Suprapubic skin (tissue), 4 donors: ENCODE results near the gene PKP2. TPM values are rescaled to one million over a fixed set of nuclear protein-coding genes. Genes with fewer than 3 reads are reported as not detected.

Experiments
- DNase-seq, 2 donors: peaks; one replicate each; pipeline ENCODE4 v3.0.0-alpha.2; 2019; ENCODE audit warnings: low spot score in 2 of 2
- H3K27ac ChIP-seq: fragments of 200-600 bp; sonication (generic); one replicate; pipeline ENCODE4 v1.5.1; 2019
- H3K27me3 ChIP-seq: fragments of 200-600 bp; sonication (generic); one replicate; pipeline ENCODE4 v1.5.1; 2019
- H3K36me3 ChIP-seq: fragments of 200-600 bp; sonication (generic); one replicate; pipeline ENCODE4 v1.5.1; 2019
- H3K4me1 ChIP-seq: fragments of 200-600 bp; sonication (generic); one replicate; pipeline ENCODE4 v1.5.1; 2019
- H3K4me3 ChIP-seq: fragments of 200-600 bp; sonication (generic); one replicate; pipeline ENCODE4 v1.5.1; 2019; ENCODE audit warnings: mild to moderate bottlenecking
- H3K9me3 ChIP-seq: fragments of 200-600 bp; sonication (generic); one replicate; pipeline ENCODE4 v1.5.1; 2019
- EP300 ChIP-seq: sonication (generic); formaldehyde crosslinking; IDR thresholded peaks from one replicate; pipeline ENCODE4 v1.6.1; 2017; ENCODE audit warnings: antibody characterized with exemption
- POLR2A ChIP-seq, 2 donors: fragments of 450-650 bp; IDR thresholded peaks; one replicate each; pipeline ENCODE4 v1.6.1; 2017; ENCODE audit warnings: antibody characterized with exemption in 2 of 2, mild to moderate bottlenecking in 2 of 2, moderate library complexity in 2 of 2
- POLR2AphosphoS5 ChIP-seq, 3 donors: sonication (generic); formaldehyde crosslinking; IDR thresholded peaks; one replicate each; pipeline ENCODE4 v1.6.1; 2017; ENCODE audit warnings: antibody characterized with exemption in 3 of 3
- WGBS: methylation state at CpG from one replicate; pipeline ENCODE4 v1.1.5; 2018; 5-methylcytosine and 5-hydroxymethylcytosine counted together
- total RNA-seq, 4 donors: library from RNA; depleted of rRNA; stranded (reverse); fragments of >200 nt; gene quantifications; one replicate each; pipeline ENCODE4 v1.1.0, GENCODE V29; 2016
- TF ChIP-seq, protein P1 (sequence below), 2 donors: fragments of 200-600 bp in 1 of 2; fragments of 450-650 bp in 1 of 2; sonication (generic) in 1 of 2; IDR thresholded peaks; one replicate each; pipeline ENCODE4 v1.5.1; 2016 to 2019; ENCODE audit warnings: antibody characterized with exemption in 2 of 2, mild to moderate bottlenecking in 1 of 2, moderate library complexity in 1 of 2

Gene PKP2
- total RNA-seq, 4 donors from 2014 or later: 5.4 to 16.3 (median 6.0) TPM

DNA sequence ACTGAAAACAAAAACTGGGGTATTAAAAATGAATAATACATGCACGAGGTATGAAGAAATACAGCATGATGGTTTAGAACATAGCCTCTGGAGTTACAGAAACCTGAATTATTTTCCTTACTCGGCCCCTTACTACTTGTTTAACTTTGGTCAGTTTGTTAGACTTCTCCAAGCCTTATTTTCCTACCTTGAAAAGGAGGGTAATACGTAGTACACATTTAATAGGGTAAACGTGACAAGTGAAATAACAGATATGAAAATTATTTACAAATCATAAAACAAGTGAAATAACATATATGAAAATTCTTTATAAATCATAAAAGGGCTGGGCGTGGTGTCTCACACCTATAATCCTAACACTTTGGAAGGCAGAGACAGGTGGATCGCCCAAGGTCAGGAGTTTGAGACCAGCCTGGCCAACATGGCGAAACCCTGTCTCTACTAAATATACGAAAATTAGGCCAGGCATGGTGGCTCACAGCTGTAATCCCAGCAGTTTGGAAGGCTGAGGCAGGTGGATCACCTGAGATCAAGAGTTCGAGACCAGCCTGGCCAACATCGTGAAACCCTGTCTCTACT is 11.4 kb upstream of the PKP2 start:
- WGBS: 86% methylated on average over 10 of the region's 10 CpGs
- Histone ChIP-seq H3K4me3 (no peak overlapping the region), H3K4me1 (no peaks in the 10 kb centered on the region), H3K36me3 (no peaks in the 10 kb centered on the region), H3K9me3 (no peaks in the 10 kb centered on the region), H3K27me3 (no peaks in the 10 kb centered on the region), H3K27ac (no peak overlapping the region)
- DNase-seq: no peak
- TF ChIP-seq, protein P1, sequence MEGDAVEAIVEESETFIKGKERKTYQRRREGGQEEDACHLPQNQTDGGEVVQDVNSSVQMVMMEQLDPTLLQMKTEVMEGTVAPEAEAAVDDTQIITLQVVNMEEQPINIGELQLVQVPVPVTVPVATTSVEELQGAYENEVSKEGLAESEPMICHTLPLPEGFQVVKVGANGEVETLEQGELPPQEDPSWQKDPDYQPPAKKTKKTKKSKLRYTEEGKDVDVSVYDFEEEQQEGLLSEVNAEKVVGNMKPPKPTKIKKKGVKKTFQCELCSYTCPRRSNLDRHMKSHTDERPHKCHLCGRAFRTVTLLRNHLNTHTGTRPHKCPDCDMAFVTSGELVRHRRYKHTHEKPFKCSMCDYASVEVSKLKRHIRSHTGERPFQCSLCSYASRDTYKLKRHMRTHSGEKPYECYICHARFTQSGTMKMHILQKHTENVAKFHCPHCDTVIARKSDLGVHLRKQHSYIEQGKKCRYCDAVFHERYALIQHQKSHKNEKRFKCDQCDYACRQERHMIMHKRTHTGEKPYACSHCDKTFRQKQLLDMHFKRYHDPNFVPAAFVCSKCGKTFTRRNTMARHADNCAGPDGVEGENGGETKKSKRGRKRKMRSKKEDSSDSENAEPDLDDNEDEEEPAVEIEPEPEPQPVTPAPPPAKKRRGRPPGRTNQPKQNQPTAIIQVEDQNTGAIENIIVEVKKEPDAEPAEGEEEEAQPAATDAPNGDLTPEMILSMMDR (IDR thresholded peaks at IDR 0.05): no peak
- TF ChIP-seq POLR2A (IDR thresholded peaks at IDR 0.05): no peak
- no peak for TF ChIP-seq EP300
- no peak for TF ChIP-seq POLR2AphosphoS5 (IDR thresholded peaks at IDR 0.05)

GRCh38 chr12:32907166-32907565 is 10.6 kb upstream of the PKP2 start:
- no peak for DNase-seq
- Histone ChIP-seq H3K27ac (no peak overlapping the region), H3K36me3 (no peaks in the 10 kb centered on the region), H3K4me1 (no peaks in the 10 kb centered on the region), H3K27me3 (no peaks in the 10 kb centered on the region), H3K4me3 (no peak overlapping the region), H3K9me3 (no peaks in the 10 kb centered on the region)
- 96% methylated on average over 2 of the region's 2 CpGs for WGBS
- no peak for TF ChIP-seq EP300
- TF ChIP-seq POLR2AphosphoS5 (IDR thresholded peaks at IDR 0.05): no peak
- no peak for TF ChIP-seq POLR2A (IDR thresholded peaks at IDR 0.05)
- TF ChIP-seq, protein P1 (IDR thresholded peaks at IDR 0.05): no peak

DNA sequence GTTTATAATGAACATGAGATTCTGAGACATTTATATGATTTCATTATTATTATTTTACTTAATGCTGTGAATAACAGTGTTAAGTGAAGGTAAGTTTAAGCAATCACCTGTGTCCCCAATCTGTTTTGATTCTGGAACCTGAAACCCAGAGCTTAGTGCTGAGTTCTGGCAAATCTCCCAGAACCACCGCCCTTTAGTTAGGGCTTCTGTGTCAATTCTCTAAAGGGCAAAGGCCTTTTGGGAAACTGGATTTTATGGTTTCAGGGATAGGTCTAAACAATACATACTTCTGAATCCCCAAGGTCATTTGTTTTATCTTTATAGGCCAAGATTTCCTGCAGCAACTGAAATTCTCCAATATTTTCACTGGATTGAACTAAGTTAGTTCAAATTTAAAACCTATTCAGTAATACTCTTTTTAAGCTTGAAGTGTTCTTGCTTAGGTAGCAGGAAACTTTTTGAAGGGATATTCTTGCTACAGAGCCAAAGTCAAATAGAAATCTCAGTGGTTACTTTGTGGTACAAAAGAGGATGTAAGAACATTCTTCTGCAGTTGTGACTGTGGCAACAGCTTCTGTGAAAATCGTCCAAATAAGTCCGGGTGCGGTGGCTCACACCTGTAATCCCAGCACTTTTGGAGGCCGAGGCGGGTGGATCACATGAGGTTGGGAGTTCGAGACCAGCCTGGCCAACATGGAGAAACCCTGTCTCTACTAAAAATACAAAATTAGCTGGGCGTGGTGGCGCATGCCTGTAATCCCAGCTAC is 10.0 kb upstream of the PKP2 start:
- 74% methylated on average over 9 of the region's 9 CpGs for WGBS
- DNase-seq: no peak
- Histone ChIP-seq H3K27me3 (no peaks in the 10 kb centered on the region), H3K9me3 (no peaks in the 10 kb centered on the region), H3K4me1 (no peaks in the 10 kb centered on the region), H3K27ac (no peak overlapping the region), H3K4me3 (no peak overlapping the region), H3K36me3 (no peaks in the 10 kb centered on the region)
- TF ChIP-seq POLR2AphosphoS5 (IDR thresholded peaks at IDR 0.05): no peak

DNA sequence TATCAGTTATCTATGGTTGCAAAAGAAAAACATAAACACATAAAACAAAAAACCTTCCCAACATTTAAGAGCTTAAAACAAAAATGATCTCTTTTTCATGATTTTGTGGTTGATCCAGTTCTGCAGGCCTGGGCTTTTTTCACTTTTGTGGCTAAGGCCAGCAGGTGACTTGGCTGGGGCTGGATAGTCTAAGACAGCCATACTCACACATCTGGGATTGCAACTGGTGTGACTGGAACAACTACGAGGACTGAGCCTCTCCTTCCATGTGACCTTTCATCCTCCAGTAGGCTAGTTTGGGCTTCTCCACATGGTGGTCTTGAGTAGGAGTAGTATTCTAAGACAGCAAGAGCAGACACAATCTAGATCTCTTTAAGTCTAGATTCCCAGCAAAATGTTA is 7.2 kb upstream of the PKP2 start:
- WGBS: 40% methylated on average over 1 of the region's 1 CpG
- DNase-seq: no peak

DNA sequence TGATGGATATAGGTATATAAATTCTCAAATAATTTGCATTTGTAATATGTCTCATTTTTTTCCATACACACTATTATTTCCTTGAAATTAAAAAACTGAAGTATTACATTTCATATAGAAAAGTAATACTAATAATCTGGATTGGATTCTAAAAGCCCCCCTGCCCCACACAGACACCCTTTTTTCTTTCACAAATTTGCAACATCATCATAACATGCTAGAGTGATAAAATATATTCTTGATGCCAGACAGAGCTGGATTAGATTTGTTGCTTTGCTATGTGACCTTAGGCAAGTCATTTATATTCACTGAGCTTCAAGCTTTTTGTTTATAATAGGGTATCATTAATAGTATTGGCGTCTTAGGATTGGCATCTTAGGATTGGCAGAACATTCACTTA is 6.7 kb upstream of the PKP2 start:
- no peak overlapping the region for H3K4me3 ChIP-seq
- H3K9me3 ChIP-seq: no peaks in the 10 kb centered on the region
- no peak for TF ChIP-seq EP300
- TF ChIP-seq POLR2A (IDR thresholded peaks at IDR 0.05): no peak
- TF ChIP-seq, protein P1 (IDR thresholded peaks at IDR 0.05): no peak
- TF ChIP-seq POLR2AphosphoS5 (IDR thresholded peaks at IDR 0.05): no peak
- no peaks in the 10 kb centered on the region for H3K27me3 ChIP-seq
- H3K36me3 ChIP-seq: no peaks in the 10 kb centered on the region
- DNase-seq: no peak
- H3K27ac ChIP-seq: no peak overlapping the region
- 57% methylated on average over 1 of the region's 1 CpG for WGBS
- H3K4me1 ChIP-seq: no peaks in the 10 kb centered on the region

More for the DNA sequence above, 7.2 kb upstream of the PKP2 start:
- Histone ChIP-seq H3K9me3 (no peaks in the 10 kb centered on the region), H3K27me3 (no peaks in the 10 kb centered on the region), H3K4me1 (no peaks in the 10 kb centered on the region), H3K36me3 (no peaks in the 10 kb centered on the region), H3K4me3 (no peak overlapping the region), H3K27ac (no peak overlapping the region)
- TF ChIP-seq POLR2A (IDR thresholded peaks at IDR 0.05) (no peak), POLR2AphosphoS5 (IDR thresholded peaks at IDR 0.05) (no peak), EP300 (no peak)
- TF ChIP-seq, protein P1 (IDR thresholded peaks at IDR 0.05): no peak
